Stimulated activated CD8-positive, alpha-beta memory T cell treated with anti-CD3 and anti-CD28 coated beads, Interleukin-15, amount 100 ng/mL, for 24 hours (primary cell): ENCODE measurements around the gene PROX1.

Experiments used
- DNase-seq: peaks from one replicate; pipeline ENCODE4 v3.0.0-alpha.2; 2020; ENCODE audit warnings: low read depth

Gene PROX1, protein sequence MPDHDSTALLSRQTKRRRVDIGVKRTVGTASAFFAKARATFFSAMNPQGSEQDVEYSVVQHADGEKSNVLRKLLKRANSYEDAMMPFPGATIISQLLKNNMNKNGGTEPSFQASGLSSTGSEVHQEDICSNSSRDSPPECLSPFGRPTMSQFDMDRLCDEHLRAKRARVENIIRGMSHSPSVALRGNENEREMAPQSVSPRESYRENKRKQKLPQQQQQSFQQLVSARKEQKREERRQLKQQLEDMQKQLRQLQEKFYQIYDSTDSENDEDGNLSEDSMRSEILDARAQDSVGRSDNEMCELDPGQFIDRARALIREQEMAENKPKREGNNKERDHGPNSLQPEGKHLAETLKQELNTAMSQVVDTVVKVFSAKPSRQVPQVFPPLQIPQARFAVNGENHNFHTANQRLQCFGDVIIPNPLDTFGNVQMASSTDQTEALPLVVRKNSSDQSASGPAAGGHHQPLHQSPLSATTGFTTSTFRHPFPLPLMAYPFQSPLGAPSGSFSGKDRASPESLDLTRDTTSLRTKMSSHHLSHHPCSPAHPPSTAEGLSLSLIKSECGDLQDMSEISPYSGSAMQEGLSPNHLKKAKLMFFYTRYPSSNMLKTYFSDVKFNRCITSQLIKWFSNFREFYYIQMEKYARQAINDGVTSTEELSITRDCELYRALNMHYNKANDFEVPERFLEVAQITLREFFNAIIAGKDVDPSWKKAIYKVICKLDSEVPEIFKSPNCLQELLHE

DNA sequence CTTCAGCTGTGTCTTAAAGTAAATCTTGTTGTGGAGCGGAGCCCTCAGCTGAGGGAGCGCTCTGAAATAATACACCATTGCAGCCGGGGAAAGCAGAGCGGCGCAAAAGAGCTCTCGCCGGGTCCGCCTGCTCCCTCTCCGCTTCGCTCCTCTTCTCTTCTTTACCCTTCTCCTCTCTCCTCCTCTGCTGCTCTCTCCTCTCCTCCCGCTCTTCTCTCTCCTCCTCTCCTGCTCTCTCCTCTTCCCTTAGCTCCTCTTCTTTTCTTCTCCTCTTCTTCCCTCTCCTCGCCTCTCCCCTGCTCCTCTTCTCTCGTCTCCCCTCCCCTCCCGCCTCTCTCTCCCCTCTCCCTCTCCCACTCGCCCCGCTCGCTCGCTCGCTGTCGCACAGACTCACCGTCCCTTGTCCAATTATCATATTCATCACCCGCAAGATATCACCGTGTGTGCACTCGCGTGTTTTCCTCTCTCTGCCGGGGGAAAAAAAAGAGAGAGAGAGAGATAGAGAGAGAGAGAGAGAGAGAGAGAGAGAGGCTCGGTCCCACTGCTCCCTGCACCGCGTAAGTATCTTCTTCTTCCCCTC is at the start of gene PROX1:
Gene PROX1, plus strand, starts transcription at position 47 of the 580 bp plus-strand sequence. CDS start 8,563 bp downstream, outside the sequence.
- DNase-seq = no peak

DNA sequence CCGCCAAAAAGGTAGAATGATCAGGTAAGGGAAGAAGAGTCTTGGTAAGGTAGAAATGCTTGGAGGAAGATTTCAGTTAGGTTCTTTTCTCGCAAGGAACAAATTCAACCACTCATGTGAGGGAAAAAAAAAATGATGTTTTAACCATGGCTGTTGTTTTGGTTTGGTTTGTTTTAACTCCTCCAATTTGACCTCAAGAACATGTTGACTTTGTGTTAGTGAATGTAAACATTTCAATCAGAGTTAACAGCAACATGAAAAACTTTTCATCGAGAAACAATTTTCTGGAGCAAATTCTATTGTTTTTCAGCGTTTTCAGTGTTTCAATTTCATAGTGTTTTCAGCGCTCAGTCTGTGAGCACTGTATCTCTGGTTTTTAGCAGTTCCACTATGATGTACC is 49.0 kb upstream of the PROX1 start:
- no peak for DNase-seq

DNA sequence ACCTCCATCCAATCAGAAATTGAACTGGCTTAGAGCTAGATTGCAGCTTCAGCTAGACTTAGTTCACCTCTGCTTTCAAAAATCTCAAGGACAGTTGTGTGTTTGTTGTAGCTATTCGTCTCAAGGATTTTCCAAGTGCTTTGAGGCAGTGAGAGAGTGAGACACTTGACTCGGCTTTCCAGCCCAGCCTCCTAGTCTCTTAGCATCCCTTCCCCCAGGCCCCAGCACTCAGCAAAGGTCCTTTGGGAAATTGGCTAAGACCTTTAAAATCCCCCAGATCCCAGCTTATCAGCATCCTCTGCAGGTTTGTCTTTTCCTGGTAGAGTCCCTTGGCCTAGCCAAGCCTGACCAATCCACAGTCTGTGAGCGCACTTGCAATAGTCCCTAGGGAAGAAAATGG is 47.9 kb upstream of the PROX1 start:
- DNase-seq = no peak

DNA sequence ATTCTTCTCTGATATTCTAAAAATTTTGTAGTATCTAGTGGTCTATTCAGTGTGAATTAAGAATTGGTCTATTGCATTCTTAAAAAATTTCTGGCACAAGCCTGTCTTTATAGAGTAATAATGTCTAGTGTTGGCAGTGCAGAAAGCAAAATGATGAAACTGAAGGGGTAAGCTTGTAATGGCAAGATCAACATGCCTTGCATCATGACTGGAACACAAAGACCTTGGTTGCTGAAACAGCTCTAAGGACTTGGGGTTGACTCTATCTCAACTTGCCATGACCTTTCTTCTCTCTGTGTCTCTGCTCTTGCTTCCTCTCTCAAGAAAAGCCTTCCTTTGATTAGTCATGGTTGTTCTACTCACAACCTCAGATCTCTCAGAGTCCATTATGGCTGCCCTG is 46.8 kb upstream of the PROX1 start:
- no peak for DNase-seq

DNA sequence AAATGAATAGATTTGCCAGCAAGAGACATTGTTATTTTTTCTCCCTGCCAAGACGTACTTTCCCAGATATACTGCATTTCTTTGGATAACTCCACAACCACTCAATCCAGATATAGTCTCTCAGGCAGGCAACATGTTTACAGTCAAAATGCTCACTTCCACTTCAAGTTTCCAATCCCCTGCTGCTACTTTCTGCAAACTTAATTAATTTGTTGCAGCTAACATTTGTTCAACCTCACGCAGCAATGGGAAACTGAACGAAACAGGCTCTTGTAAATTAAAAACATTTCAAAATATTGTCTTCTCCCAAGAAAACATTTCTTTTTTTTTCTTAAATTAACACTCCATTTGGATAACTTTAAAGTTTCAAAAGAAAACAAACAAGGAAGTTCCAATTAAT is 45.7 kb upstream of the PROX1 start:
- no peak for DNase-seq

DNA sequence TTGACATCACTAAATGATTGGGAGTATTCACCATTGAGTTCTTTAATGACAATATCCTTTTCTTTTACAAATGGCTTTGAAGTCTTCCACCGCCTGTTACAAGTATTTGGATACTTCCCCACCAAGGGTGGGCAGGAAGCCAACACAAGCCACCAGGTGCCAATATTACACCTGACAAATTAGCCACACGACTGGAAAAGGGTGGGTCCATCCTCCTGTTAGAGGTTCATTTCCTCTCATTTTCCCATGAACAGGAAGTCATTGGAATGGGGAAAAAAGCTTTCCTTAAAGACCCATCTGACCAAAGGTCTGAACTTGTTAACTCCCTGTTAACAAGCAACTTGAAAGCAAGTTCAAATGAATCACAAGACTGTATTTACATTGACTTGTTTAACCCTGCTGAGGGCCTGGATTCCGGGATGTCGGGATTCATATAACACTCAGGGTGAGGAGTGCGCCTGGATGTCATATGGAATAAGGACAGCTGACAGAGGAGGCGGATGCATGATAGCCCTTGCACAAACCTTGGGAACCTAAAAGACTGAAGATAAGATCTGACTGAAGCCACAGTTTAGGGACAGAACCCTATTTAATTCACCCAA is 40.5 kb upstream of the PROX1 start:
- no peak for DNase-seq

DNA sequence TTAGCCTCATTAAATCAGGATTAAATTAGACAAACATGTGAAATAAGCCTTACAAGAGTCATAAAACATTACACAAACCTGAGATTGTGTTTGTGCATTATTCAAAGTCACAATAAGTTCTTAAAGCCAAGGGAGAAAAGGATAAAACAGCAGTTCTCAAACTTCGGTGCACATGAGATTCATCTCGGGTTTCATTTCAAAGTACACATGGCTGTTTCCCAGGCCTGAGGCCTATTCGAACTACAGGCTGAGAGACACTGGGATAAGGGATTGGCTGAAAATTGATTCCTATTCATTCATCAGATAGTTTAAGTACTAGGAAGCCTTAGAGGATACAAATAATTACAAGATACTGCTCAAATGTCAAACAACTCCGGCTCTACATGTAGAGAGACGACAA is 35.9 kb upstream of the PROX1 start:
- DNase-seq = no peak

DNA sequence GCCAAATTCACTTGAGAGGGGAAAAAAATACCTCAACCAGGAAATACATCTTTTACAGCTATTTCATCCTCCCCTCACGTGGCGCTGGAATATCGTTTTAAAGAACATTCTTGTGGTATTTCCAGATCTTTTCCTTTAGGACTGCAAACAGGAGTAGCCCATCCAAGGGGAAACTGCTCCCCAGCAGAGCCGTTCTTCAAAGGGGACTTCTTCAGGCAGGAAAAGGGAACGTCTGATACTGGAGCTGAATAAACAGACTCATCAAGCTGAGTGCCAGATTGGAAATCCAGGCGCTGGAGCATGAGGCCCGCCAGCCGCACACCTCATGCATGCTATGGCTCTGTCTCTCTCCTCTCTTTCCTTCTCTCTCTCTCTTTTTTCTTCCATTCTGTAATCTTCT is 34.0 kb upstream of the PROX1 start:
- no peak for DNase-seq

DNA sequence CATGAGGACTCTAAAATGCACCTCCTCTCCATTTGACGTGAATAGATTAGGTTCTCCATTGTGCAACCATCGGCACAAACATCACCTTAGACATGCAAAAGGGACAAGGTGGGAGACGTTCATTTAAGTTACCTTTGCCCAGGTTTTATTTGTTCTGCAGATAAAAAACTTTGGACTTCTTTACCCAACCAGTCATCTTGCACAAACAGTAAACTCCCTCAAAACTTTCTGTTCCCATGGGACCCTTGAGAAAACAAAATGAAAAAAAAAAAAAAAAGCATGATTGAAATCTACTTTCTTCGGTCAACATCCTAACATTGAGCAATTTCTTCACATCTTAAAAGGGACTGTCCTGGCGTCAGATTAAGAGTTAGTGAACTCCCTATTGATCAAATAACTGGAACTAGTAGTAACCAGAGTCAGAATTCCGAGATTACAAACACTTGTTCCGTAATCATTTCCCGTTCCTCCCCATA is 31.4 kb upstream of the PROX1 start:
- DNase-seq = no peak

DNA sequence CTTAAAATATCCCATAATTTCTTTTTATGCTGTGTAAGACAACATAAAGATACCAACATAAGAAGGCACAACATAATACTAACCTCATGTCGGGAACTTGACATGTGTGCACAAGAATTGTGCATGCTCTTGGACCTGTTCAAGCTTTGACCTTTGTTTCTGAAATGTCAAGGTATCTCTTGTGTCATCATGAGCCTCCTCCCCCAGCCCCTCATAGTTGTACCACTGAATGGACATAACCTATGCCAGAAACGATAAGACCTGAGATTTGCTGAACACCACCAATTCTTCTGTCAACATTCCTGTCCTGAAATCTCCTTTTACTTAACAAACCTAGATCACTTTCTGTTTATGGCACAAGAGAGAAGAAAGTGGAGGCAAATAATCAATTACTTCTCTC is 29.4 kb upstream of the PROX1 start:
- no peak for DNase-seq

DNA sequence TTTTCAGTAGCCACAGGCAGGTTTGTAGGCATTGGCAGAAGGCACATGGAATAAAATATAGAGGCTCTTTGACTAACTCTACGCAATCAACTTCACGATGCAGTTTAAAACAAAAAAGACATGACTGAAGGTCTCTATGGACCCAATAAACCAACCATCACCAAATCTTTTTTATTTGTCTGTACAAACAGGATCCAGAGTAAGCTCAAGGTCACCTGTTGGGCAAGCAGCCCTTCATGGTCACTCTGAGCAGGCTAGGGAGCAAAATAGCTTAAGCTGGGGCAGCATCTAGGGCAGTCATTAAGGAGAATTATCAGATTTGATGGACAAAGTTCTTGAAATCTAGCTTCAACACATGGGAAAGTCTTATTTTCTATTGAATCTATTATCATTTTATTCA is 26.8 kb upstream of the PROX1 start:
- DNase-seq = no peak

DNA sequence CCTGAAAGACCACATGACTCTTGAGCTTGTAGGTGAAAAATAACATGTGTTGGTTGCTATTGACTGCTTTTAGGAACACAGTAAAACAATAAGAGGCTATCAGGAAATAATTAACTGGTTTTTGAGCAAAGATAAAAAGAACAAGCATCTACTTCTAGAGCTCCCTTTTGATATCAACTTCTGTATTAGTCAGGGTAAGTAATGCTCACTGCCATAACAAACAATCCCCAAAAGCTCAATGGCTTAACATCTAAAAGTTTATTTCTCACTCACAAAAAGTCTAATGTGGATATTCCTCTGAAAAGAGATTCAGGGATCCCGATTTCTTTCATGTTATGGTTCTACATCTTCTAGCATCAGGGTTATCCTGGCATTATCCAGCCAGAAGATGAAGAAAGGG is 25.3 kb upstream of the PROX1 start:
- no peak for DNase-seq

DNA sequence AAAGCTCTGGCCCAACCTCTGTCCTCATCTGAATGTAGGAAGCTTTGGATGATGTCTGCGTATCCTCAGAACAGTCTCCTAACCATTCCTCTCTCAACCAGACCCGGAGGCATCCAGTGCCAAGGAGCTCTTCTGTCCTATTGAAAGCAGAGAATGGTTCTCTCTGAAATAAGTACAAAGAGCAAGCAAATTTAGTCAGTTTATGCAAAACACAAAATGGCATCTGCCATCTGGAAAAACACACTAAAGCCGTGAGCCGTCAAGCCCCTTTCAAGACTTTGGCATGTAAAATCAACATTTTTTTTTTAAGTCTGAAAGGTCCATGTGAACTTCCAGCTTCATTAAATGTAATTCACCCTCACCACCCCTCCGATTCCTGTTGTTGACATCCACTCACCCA is 21.7 kb upstream of the PROX1 start:
- no peak for DNase-seq

DNA sequence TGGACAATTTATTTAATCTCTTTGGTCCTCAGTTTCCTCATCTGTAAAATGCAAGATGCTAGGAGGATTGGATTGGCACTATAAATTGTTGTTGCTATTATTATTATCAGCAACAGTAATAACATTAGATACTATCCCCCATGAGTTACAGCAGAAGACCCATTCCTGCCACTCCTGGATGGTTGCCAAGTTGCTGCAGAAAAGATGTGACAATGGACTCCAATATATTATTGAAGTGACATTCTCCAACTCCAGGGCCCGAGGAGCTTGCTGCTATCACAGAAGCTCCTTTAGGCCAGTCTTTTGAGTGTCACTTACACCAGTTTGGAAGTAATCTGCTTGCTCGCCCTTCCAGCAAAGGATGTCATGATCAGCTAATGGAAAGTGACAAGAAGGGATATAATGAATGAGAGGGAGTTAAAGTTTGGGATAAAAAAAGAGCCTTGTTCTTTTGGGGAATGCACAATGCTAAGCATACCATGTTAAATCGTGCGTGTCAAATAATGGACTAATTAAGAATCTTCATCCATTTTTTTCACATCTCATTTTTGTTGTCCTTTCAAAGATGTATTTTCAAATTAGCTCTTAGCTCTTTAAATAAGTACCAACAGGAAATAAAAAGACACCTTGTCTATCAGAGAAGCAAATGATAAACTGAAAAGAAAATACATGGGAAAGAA is 19.5 kb upstream of the PROX1 start:
- no peak for DNase-seq

DNA sequence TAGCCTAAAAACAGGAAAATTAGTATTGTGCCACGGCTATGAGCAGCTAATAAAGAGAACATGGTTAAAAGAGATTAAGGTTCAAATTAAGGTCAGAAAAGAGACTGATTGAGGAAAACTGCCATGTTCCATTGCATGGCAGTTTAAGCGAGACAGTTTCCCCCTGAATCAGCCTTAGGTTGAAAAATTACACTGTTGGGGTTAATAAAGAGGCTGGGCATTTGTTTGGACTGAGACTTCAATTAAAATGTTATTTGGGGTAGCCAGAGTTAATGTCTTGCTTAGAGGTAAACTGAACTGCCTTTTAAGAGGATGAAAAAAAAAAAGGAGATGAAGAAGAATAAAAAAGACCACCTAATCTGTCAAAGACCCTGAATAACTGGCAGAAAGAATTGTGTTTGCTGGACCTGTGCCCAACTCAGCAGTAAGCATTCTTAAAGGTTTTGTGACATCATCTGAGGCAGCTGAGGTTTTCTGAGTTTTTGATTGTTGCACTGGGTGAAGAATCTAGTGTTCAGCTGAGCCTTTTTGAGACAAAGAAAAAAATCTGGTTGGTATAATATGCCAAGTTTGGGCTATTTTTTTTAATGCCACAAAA is 17.7 kb upstream of the PROX1 start:
- DNase-seq = no peak

DNA sequence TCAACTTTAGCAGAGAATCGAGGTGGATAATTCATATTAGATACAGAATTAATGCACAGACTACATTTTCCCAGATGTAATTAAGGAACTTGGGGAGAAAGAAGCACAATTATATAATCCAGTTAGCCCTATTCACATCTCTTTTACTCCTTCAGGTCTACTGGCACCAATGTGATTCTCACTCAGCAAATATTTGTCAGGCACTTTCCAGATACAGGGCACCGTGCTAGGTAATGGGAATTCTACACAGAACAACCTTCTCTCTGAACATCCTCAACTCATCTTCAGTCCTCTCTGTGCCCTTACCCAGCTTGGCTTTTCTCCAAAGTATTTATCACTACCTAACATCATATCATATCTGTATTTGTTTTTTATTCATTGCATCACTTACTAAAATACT is 15.6 kb upstream of the PROX1 start:
- DNase-seq = no peak

DNA sequence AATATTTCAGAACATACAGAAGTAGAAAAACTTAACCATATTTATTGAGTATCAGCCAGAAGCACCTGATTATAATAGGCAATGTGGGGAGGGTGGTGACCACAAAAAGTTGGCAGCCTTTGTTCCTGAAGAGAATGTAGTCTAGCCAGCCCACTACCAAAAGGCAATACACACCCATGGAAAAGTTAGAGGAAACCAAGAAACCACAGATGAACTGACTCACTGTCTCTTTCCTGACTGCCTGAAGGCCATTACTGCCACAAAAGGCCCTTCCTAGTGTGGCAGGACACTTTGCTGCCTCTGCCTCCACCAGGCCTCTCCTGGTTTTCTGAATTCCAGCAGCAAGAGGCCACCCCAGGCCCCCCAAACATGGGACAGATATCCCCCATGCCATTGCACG is 14.6 kb upstream of the PROX1 start:
- DNase-seq = no peak

DNA sequence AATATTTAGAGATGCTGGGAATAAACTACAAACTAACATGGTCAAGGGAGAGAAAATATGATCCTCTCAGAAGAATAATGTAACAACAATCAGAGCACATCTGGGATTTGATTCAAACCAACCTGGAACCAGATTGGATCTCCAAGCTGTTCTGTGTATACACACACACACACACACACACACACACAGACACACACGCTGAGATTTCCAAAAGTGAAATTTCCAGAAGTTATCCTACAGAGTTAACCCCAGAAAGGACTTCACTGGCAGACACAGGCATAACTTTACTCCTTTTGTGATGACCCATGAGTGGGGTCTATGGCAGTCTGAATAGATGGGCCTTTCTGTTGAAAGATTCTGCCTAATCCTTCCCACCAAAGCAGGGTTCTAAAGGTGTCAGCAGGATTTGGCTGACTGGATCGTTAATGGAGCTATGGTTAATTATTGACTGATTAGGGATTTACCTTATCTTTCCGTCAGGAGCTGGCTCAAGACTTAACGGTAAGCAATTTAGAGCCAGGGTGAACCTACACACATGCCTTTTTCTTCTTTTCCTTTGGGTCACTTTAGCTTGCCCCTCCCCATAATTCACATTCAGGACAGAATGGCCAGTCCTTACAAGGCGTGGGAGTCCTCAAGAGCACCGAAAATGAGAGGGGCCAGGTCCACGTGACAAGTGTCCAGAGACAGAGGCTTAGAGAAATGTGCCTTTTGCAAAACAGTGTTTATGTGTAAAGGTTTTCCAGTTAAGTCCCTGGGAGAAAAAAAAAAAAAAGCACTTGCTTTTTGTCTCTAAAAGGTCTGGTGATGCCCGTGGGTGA is 10.9 kb upstream of the PROX1 start:
- no peak for DNase-seq

DNA sequence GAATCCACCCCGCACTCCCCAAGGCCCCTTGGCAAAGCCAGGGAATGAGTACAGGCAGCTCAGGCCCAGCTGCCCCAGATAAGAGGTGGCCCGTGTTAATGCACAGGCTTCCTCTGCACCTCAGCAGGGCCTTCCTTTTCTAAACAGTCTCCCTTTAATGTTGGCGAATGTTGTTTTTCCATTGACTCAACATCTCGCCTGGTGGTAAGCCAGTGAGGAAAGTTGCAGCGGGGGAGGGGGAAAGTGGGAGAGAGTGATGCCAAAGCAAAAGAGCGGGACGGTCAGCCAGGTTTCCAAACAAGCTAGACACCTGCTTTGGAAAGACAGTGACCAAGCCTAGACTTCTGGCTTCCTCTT is 10.3 kb upstream of the PROX1 start:
- no peak for DNase-seq

DNA sequence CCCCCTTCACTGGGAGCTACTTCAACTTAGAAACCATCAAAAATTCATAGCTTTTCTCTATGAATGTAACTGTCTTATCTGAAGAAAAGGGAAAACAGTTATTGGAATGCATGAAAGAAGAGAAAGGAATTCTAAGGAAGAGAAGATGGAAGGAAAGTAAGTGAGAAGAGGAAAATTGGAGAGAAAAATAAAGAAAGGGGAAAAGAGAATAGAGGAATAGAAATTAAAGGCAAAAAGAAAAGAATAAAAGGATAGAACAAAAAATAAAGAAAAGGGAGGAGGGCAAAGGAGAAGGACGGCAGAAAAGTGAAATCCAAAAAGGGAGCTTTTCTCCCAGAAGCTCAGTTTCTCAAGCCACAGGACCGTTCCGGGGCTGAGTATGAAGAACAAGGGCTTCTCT is 9.9 kb upstream of the PROX1 start:
- no peak for DNase-seq
